ENCODE results near the gene FDPS. TPM values are rescaled to one million over a fixed set of nuclear protein-coding genes. Genes with fewer than 3 reads are reported as not detected.

The FDPS gene
- total and polyA plus RNA-seq, 2 experiments from 2014 or later, result 287 to 366 TPM

- no peak overlapping the region for H2AFZ ChIP-seq
- no peak overlapping the region for H3K27ac Mint-ChIP-seq
- peaks cover 71% of the 10 kb centered on the region for H3F3A ChIP-seq (replicated peaks; ENCODE audit: low read depth)
- H3K9me2 ChIP-seq (ENCODE audit: insufficient read depth), result no peaks in the 10 kb centered on the region
- no peak overlapping the region for H3K27ac ChIP-seq (ENCODE audit: low read depth)
- H3K4me3 ChIP-seq, result no peak overlapping the region
- peaks cover 10% of the 10 kb centered on the region for H3K4me1 ChIP-seq (ENCODE audit: insufficient read depth)
- no peaks in the 10 kb centered on the region; the same call in 2 of the 3 replicates for H3K9me3 Mint-ChIP-seq
- H3K79me2 ChIP-seq (replicated peaks; ENCODE audit: insufficient read depth), result peaks cover 34% of the 10 kb centered on the region
- H3K27me3 ChIP-seq (ENCODE audit: insufficient read depth), result no peaks in the 10 kb centered on the region
- no peak for DNase-seq (ENCODE audit: low spot score)
- peaks cover 14% of the 10 kb centered on the region; the same call in 2 of the 3 replicates for H3K4me1 Mint-ChIP-seq
- H3K4me2 ChIP-seq, result no peak overlapping the region
- peaks cover 70% of the 10 kb centered on the region for H3K36me3 ChIP-seq (ENCODE audit: insufficient read depth)
- H3K4me3 Mint-ChIP-seq, result no peak overlapping the region
- peaks cover 13% of the 10 kb centered on the region for H3K27me3 Mint-ChIP-seq (ENCODE audit: insufficient read depth, low read depth, poor library complexity)
- no peak for TF ChIP-seq CREB1 (CRISPR knock-in tag; IDR thresholded peaks at IDR 0.05; ENCODE audit: low read depth)
- TF ChIP-seq CTCF (conservative IDR thresholded peaks at IDR 0.05; ENCODE audit: low read depth in 2 of 2), result no peak
- no peak for TF ChIP-seq ZNF462 (CRISPR knock-in tag; IDR thresholded peaks at IDR 0.05)
- no peak for TF ChIP-seq EZH2phosphoT487 (IDR thresholded peaks at IDR 0.05; ENCODE audit: unreplicated experiment)
- no peak for TF ChIP-seq ETS1 (IDR thresholded peaks at IDR 0.05)
- no peak for TF ChIP-seq STAT1 (IDR thresholded peaks at IDR 0.05; ENCODE audit: unreplicated experiment)
- no peak for TF ChIP-seq JUNB (IDR thresholded peaks at IDR 0.05; ENCODE audit: unreplicated experiment)
- no peak for TF ChIP-seq POLR2AphosphoS5 (IDR thresholded peaks at IDR 0.05; ENCODE audit: low read depth)
- no peak for TF ChIP-seq ZNF331 (CRISPR knock-in tag; IDR thresholded peaks at IDR 0.05; ENCODE audit: low read depth)
- no peak for TF ChIP-seq REST (IDR thresholded peaks at IDR 0.05; ENCODE audit: unreplicated experiment)
- no peak for TF ChIP-seq ZNF114 (CRISPR knock-in tag; IDR thresholded peaks at IDR 0.05)
- no peak for TF ChIP-seq EZH2 (IDR thresholded peaks at IDR 0.05; ENCODE audit: low read depth, unreplicated experiment)
- no peak for TF ChIP-seq NANOG (IDR thresholded peaks at IDR 0.05; ENCODE audit: borderline replicate concordance)
- H3K36me3 Mint-ChIP-seq (ENCODE audit: low read depth), result peaks cover 90% of the 10 kb centered on the region
- peaks cover 31% of the 10 kb centered on the region for H4K20me1 ChIP-seq (replicated peaks; ENCODE audit: insufficient read depth)
- ATAC-seq, result no peak
Measured at GRCh38 chr1:155268630-155269029, 40.0 kb upstream of the FDPS start.

Measured in GM23338 (cell line).